Left ventricle myocardium superior (tissue), 1 donor: ENCODE data around the gene REC8. TPM values are rescaled to one million over a fixed set of nuclear protein-coding genes. Genes with fewer than 3 reads are reported as not detected.

Source experiments
- ATAC-seq: fragments of 200-7000 bp; cut with Tn5 transposase; one replicate; pipeline ENCODE4 v1.9.1; 2020; ENCODE audit warnings: mild to moderate bottlenecking, moderate library complexity
- DNase-seq: peaks from one replicate; pipeline ENCODE4 v3.0.0-alpha.2; 2020
- intact Hi-C: fragments of 100-400 bp; cut with micrococcal nuclease; formaldehyde crosslinking; loops from one replicate; pipeline ENCODE4 v1.11.0; 2022
- long read RNA-seq: library from polyadenylated mRNA; unstranded; transcript quantifications from one replicate; pipeline ENCODE4 v2.0.0, GENCODE V29; 2021
- total RNA-seq: library from RNA; stranded (reverse); fragmentation: NEBNext Ultra II Directional; extraction: Animal tissue kit (Norgen Biotek cat#: 25700); gene quantifications from one replicate; pipeline ENCODE4 v1.2.1, GENCODE V29; 2021
- donor health status: DM: no; HTN: yes; CAD: no; lungs with severe emphysema.

REC8 gene
- 3.2 TPM for total RNA-seq
- long read RNA-seq, partial matches to known transcripts, result 0 of 1 reads
- long read RNA-seq, other reads (novel, unspliced or antisense), result 1 of 1 reads

DNA sequence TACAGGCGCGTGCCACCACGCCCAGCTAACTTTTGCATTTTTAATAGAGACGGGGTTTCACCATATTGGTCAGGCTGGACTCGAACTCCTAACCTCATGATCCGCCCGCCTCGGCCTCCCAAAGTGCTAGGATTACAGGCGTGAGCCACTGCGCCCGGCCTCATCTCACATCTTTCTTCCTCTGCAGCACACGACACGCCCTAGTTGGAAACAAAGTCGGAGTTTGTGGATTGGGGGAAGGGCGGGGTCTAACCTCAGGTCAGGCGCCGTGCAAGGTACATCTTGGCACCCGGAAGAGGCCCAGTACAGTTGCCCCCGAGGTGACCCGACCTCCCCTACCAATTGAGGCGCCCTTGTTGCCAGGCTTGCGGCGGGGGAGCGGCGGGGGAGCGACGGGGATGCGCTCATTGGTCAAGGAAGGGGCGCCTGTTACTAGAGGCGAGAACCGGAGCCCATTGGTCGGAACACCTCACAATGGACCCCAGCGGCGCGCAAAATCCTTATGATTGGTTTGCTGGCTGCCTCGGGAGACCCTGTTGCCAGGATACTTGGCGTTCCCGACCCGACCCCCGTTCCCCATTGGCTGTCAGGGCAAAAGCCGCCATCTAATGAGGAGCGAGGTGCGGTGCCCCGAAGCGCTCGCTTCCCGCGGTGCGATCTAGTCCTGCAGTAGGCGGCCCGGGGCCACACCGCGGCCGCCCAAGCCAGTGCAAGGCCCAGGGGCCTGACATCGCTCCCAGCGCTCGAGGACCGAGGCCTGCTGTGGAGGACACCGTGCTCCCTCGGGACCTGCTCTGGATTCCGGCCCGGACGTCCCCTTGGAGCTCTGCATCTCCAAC is at the start of gene REC8:
TSS of gene REC8 (plus strand) at position 659 of the 839 bp plus-strand sequence. CDS start 473 bp downstream, outside the sequence.
- DNase-seq, result peak; percentile 73
- peak; percentile 78 for ATAC-seq
- intact Hi-C loops, result no loop called here

DNA sequence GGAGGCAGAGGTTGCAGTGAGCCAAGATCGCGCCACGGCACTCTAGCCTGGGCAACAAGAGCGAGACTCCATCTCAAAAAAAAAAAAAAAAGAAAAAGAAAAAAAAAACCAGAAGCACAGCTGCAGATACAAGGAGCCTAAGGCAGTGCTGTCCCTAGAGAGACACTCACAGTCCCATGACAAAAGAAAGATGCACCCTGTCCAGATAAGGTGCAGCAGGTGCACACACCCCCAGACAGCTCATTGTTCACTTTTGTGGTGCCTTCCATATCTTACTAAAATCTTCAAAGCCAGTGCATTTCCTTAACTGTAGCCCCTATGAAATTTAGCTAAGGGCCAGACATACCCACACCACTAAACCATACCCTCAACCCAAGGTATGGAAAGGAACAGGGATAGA is 49.5 kb upstream of the REC8 start:
- intact Hi-C loops, result no loop called here
- ATAC-seq (no peak), DNase-seq (no peak)

DNA sequence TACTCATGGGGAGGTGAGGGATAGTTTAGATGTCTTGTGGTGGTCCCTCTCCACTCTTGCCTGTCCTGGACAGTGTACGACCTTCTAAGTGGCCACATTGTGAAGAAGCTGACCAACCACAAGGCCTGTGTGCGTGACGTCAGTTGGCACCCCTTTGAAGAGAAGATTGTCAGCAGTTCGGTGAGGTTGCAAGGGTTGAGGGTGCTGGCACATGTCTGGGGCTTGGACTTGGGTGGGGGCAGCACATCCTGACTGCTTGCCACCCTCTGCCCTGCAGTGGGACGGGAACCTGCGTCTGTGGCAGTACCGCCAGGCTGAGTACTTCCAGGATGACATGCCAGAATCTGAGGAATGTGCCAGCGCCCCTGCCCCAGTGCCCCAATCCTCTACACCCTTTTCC is 49.0 kb upstream of the REC8 start:
- DNase-seq (no peak), ATAC-seq (peak; percentile 8)
- intact Hi-C loops, result no loop called here

DNA sequence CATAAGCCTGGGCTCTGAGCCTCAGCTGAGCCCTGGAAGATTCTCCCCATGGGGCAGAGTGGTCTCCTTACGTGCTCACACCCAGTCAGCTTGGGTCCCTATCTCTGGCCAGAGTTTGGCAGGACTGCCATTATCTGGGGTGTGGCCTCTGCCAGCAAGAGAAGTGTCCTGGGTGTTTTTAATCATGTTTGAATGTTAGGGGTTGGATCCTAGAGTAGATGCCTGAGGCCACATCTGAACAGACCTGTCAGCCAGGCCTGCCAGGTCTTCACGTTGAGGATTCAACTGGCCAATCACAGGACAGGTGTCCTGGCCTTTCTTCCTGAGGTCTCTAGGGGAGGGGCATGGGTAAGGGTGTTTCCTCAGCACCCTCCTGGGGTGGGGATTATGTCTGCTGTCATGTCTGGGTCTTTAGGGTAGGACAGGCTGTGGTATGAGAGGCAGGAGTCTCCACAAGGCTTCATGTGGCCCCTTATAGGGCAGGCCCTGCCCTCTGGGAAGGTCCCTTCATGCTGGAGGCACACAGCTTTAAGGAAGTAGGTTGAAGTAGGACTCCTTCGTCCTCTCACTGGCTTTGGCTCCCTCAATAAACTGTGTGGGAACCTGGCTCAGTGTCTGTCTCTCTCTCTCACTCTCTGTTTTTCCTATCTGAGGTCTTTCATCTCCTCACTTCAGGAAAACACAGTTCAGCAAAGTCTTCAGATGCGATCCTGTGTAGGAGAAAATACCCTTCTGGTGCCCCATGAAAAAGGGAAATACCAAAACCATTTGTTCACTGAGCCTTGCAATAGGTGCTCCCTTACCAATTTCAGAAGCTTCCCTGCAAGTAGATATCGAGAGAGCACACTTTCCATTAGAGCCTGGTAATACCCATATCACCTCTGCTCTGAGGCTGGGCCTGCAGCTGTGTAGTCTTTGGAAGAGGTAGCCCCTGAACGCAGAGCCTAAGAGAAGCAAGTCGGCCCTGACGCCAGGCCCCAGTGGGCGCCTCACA is 48.2 kb upstream of the REC8 start:
- ATAC-seq, result peak; percentile 10
- no peak for DNase-seq
- intact Hi-C loops, result no loop called here

- intact Hi-C loops, result no loop called here
- no peak for ATAC-seq
- no peak for DNase-seq
These were observed 44.9 kb upstream of the REC8 start for GRCh38 chr14:24126939-24127338.

- DNase-seq, result no peak
- ATAC-seq, result no peak
- intact Hi-C loops, result no loop called here
These were observed 44.2 kb upstream of the REC8 start for GRCh38 chr14:24127673-24128072.

GRCh38 chr14:24129410-24129998 is 42.4 kb upstream of the REC8 start:
- ATAC-seq, result no peak
- intact Hi-C loops, result no loop called here

DNA sequence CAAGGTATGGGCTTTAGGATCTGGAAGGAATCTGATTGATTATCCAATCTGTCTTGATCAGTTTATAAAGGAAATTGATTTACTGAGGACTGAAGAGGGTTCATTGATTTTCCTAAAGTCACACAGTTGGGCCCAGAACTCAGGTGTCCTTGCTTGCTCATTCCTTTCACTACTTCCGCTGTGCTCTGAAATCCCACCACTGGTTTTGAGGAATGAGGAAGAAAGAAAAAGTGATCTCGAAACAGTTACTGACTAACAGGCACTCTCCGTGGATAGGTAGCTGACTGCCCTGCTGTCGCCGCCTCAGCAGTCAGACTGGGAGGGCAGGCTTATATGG is 41.5 kb upstream of the REC8 start, which contains the start of gene FITM1:
TSS of gene FITM1 (plus strand) at position 280 of the 337 bp plus-strand sequence. CDS start 905 bp downstream, outside the sequence.
- DNase-seq, result no peak
- no peak for ATAC-seq
- intact Hi-C loops, result no loop called here

More at GRCh38 chr14:24129410-24129998, 42.4 kb upstream of the REC8 start:
- DNase-seq, result no peak

DNA sequence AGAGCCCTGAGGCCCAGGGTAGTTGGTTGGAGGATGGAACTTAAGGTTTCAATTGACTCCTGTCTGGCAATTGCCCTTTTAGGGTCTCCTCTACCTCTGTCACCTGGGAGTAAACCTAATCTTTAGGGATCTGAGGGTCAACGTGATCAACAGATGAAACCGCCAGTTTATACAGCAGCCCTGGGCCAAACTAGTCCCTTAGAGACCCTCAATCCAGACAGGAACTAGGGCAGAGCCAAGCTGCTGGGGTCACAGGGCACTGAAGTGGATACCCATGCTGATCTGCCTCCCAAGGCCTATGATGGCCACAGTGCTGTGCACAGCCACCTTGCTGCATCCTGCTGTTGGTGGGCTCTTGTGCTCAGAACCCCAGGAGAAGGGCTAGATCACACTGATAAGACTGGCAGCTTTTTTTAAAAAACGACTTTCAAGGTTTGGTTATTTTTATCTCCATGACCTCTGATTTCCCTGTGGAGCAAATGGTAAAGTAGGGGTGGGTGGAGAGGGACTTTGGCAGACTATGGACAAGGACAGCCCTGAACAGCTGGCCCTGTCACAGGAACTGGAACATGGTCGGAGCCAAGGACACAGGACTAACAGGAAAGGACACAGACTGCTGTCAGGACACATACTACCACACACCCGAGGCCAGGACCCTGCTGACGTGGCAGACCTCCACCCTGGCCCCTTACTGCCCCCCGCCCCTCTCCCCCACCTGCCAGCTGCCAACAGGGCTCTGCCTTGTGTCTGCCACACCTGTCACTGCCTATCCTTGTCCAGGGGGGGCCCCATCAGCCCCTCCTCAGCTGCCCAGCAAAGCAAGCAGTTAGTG is 40.9 kb upstream of the REC8 start:
- DNase-seq (peak; percentile 89), ATAC-seq (peak; percentile 74)
- intact Hi-C loops, result no loop called here

- intact Hi-C loops, result no loop called here
- peak; percentile 54 for ATAC-seq
- DNase-seq, result no peak
These were observed 40.3 kb upstream of the REC8 start for GRCh38 chr14:24131549-24131966.

GRCh38 chr14:24132061-24132685 is 39.7 kb upstream of the REC8 start:
- DNase-seq, result peak; percentile 70
- peak; percentile 3 for ATAC-seq
- intact Hi-C loops, result no loop called here

GRCh38 chr14:24132976-24133375 is 38.9 kb upstream of the REC8 start:
- ATAC-seq (no peak), DNase-seq (no peak)
- intact Hi-C loops, result no loop called here

DNA sequence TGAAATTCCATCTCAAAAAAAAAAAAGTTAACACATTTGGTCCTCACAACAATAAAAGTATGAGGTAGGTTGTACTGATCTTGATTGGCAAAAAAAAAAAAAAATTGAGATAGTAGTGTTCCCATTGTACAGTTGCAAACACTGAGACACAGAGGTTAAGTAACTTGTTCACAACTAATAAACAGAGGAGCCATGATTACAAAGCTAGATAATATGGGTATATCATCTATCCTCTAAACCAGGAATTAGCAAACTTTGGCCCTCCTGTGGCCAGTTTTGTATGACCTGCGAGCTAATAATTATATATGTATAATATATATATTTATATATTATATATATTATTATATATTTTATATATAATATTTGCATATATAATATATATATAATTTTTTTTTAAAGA is 38.1 kb upstream of the REC8 start:
- ATAC-seq (no peak), DNase-seq (no peak)
- intact Hi-C loops, result no loop called here

DNA sequence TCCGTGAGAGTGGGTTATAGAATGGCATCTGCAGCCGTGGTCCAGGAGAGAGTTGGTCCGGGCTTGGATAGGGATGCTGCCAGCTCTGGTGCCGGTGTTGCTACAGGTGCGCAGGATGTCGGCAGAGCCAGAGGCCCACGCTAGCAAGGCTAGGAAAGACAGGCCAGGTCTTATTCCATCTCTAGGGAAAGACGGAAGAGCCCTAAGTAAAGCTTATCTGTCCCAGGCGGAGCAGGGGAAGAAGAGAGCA is 36.4 kb upstream of the REC8 start:
- DNase-seq (no peak), ATAC-seq (no peak)
- intact Hi-C loops, result no loop called here

- intact Hi-C loops, result no loop called here
- peak; percentile 97 for DNase-seq
- ATAC-seq, result peak; percentile 88
These were observed 35.8 kb upstream of the REC8 start, which contains the start of gene PSME1 for GRCh38 chr14:24135834-24136683. Gene PSME1 (plus strand): TSS chr14:24136194. CDS start chr14:24136263, 69 bp downstream.

DNA sequence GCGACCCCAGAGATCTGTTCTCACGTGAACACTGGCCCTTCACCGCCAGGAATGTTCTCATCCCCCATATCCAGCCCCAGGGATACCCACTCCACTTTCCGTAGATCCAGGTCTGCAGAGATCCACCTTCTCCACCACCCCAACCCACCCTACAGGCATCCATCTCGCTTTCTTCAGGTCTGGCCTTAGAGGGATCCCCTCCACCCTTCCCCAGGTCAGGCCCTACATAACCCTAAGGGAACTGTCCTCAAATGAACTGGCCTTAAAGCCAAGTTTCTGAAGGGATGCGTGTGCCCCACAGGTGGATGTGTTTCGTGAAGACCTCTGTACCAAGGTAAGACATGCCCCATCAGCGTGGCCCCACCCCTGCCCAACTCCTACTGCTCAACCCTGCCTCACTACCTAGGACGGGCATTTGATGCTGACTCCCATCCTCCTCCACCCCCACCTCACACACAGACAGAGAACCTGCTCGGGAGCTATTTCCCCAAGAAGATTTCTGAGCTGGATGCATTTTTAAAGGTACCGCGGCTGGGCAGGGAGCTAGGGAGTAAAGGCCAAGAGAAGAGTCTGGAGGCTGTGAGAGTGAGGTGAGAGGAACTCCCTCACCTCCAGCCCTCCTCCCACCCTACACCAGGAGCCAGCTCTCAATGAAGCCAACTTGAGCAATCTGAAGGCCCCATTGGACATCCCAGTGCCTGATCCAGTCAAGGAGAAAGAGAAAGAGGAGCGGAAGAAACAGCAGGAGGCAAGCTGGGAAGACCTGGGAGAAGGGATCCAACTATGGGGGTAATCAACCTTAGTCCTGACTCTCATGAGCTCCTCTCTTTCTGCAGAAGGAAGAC is 35.0 kb upstream of the REC8 start:
- no peak for ATAC-seq
- DNase-seq, result no peak
- intact Hi-C loops, result no loop called here
